ENCODE measurements around the gene TSFM.
A peak's percentile ranks its signal among the peaks of the same experiment; 100 is the strongest.

Gene TSFM

GRCh38 chr12:57777911-57778310 is 4.7 kb upstream of the TSFM start:
- Histone ChIP-seq H3K4me3 (no peak overlapping the region), H3K27me3 (no peaks in the 10 kb centered on the region), H3K27ac (no peak overlapping the region), H3K36me3 (peaks cover 0 to 33% (median 0%) of the 10 kb centered on the region in 3 donors), H3K9me3 (no peaks in the 10 kb centered on the region), H3K4me1 (peaks cover 0 to 15% (median 6%) of the 10 kb centered on the region in 4 donors)
- no peak for DNase-seq
- intact Hi-C loops (cut with DNase I; ENCODE audit: low total_unique reads), result no loop called here
- no peak for TF ChIP-seq CTCF (IDR thresholded peaks at IDR 0.05)

- Histone ChIP-seq H3K4me3 (no peak overlapping the region), H3K27me3 (no peaks in the 10 kb centered on the region), H3K36me3 (peaks cover 0 to 33% (median 0%) of the 10 kb centered on the region in 3 donors), H3K4me1 (peaks cover 0 to 18% (median 11%) of the 10 kb centered on the region in 4 donors), H3K9me3 (no peaks in the 10 kb centered on the region), H3K27ac (no peak overlapping the region)
- intact Hi-C loops (cut with DNase I; ENCODE audit: low total_unique reads), result no loop called here
- no peak for TF ChIP-seq CTCF (IDR thresholded peaks at IDR 0.05)
- no peak for DNase-seq
These were observed 2.9 kb upstream of the TSFM start for GRCh38 chr12:57779736-57780135.

GRCh38 chr12:57780284-57780897 is 2.2 kb upstream of the TSFM start:
- Histone ChIP-seq H3K4me1 (peaks cover 0 to 18% (median 11%) of the 10 kb centered on the region in 4 donors), H3K9me3 (no peaks in the 10 kb centered on the region), H3K27me3 (no peaks in the 10 kb centered on the region), H3K36me3 (peaks cover 4 to 34% (median 6%) of the 10 kb centered on the region in 3 donors), H3K27ac (no peak overlapping the region), H3K4me3 (no peak overlapping the region)
- intact Hi-C loops (cut with DNase I; ENCODE audit: low total_unique reads), result no loop called here
- DNase-seq, result no peak
- TF ChIP-seq CTCF (IDR thresholded peaks at IDR 0.05), result no peak

- intact Hi-C loops (cut with DNase I; ENCODE audit: low total_unique reads), result no loop called here
- no peaks in the 10 kb centered on the region for H3K9me3 ChIP-seq
- no peak for TF ChIP-seq CTCF (IDR thresholded peaks at IDR 0.05)
- H3K4me1 ChIP-seq, result peaks cover 0 to 18% (median 11%) of the 10 kb centered on the region in 4 donors
- H3K36me3 ChIP-seq, result peaks cover 12 to 34% (median 14%) of the 10 kb centered on the region in 3 donors
- DNase-seq, result no peak
- no peaks in the 10 kb centered on the region for H3K27me3 ChIP-seq
- H3K4me3 ChIP-seq, result no peak overlapping the region
- H3K27ac ChIP-seq, result no peak overlapping the region
These were observed 1.3 kb upstream of the TSFM start for GRCh38 chr12:57781244-57781643.

- peak overlapping the region in 1 of 2 donors; percentile 76 for H3K4me3 ChIP-seq
- no peaks in the 10 kb centered on the region for H3K9me3 ChIP-seq
- no peaks in the 10 kb centered on the region for H3K27me3 ChIP-seq
- no peak for DNase-seq
- peak overlapping the region in 1 of 2 donors; percentile 68 for H3K27ac ChIP-seq
- intact Hi-C loops (cut with DNase I; ENCODE audit: low total_unique reads), result no loop called here
- H3K36me3 ChIP-seq, result peaks cover 18 to 38% (median 20%) of the 10 kb centered on the region in 3 donors
- no peak for TF ChIP-seq CTCF (IDR thresholded peaks at IDR 0.05)
- peaks cover 0 to 18% (median 11%) of the 10 kb centered on the region in 4 donors for H3K4me1 ChIP-seq
These were observed 786 bp upstream of the TSFM start for GRCh38 chr12:57781801-57782200.
